IPS-18a (cell line): ENCODE results near the gene FBRS.

ENCODE experiments used
- H3K27ac ChIP-seq: one replicate; pipeline ENCODE4 v1.5.1; 2013; ENCODE audit warnings: low read length
- H3K27me3 ChIP-seq: one replicate; pipeline ENCODE4 v1.6.1; 2013; ENCODE audit warnings: mild to moderate bottlenecking, low read length; ENCODE audit not compliant: control insufficient read depth, insufficient read depth
- H3K36me3 ChIP-seq: one replicate; pipeline ENCODE4 v1.6.1; 2013; ENCODE audit warnings: low read depth, low read length; ENCODE audit not compliant: control insufficient read depth
- H3K4me1 ChIP-seq: one replicate; pipeline ENCODE4 v1.6.1; 2013; ENCODE audit warnings: low read depth, low read length; ENCODE audit not compliant: control insufficient read depth
- H3K4me3 ChIP-seq: one replicate; pipeline ENCODE4 v1.5.1; 2013; ENCODE audit warnings: low read length
- H3K9ac ChIP-seq: one replicate; pipeline ENCODE4 v1.6.1; 2013; ENCODE audit warnings: mild to moderate bottlenecking, low read length, moderate library complexity
- H3K9me3 ChIP-seq: one replicate; pipeline ENCODE4 v1.6.1; 2013; ENCODE audit warnings: low read depth, low read length; ENCODE audit not compliant: control insufficient read depth

Gene FBRS

GRCh38 chr16:30649725-30650368 is 8.4 kb upstream of the FBRS start:
- H3K4me3 ChIP-seq = peak overlapping the region; percentile 34
- no peaks in the 10 kb centered on the region for H3K9me3 ChIP-seq
- peaks cover 17% of the 10 kb centered on the region for H3K27me3 ChIP-seq
- peak overlapping the region; percentile 72 for H3K27ac ChIP-seq
- H3K4me1 ChIP-seq = peaks cover 8% of the 10 kb centered on the region
- peak overlapping the region; percentile 38 for H3K9ac ChIP-seq
- H3K36me3 ChIP-seq = no peaks in the 10 kb centered on the region

DNA sequence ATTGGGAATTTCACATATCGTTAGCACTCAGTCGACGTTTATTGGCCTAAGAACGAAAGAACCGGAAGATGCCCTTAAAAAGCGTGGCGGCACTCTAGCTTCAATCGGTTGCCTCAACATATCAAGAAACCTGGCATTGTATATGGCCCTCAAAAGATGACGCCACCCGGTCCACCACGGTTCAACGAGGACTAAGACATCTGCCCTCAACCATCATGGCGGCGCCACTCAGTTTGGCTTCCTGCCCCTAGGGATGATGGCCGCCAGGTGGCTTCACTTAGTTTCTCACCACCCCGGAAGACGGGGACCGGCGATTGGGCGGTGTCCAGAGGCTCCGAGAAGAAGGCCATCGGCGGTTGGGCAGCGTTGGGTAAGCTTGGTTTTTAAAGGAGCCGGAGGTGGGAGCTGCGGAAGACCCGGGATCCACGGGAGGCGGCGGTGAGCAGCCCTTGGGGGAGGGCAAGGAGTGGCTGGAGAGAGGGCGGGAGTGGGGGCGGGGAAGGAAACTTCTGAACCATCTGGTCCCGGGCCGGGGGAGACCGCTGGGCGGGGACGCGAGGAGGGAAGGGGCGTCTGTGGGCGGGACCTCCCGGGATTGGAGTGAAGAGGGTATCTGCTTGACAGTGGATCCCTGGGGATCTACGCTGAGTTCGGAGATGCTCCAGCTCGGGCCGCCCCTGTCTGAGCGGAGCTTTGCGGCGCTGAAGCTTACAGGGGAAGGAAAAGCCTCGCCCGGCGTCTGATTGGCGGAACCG is 7.7 kb upstream of the FBRS start, which contains the start of gene PRR14:
Gene PRR14, plus strand, starts transcription at position 592 of the 755 bp plus-strand sequence. CDS start 686 bp downstream, outside the sequence.
- no peaks in the 10 kb centered on the region for H3K9me3 ChIP-seq
- peak within 1 kb of the TSS; percentile 77 for H3K4me3 ChIP-seq
- H3K27me3 ChIP-seq = peaks cover 17% of the 10 kb centered on the region
- H3K27ac ChIP-seq = peak within 1 kb of the TSS; percentile 72
- no peaks in the 10 kb centered on the region for H3K36me3 ChIP-seq
- peaks cover 8% of the 10 kb centered on the region for H3K4me1 ChIP-seq
- H3K9ac ChIP-seq = peak within 1 kb of the TSS; percentile 66

- peaks cover 17% of the 10 kb centered on the region for H3K27me3 ChIP-seq
- no peak overlapping the region for H3K27ac ChIP-seq
- no peaks in the 10 kb centered on the region for H3K36me3 ChIP-seq
- no peaks in the 10 kb centered on the region for H3K9me3 ChIP-seq
- peaks cover 8% of the 10 kb centered on the region for H3K4me1 ChIP-seq
- peak overlapping the region; percentile 77 for H3K4me3 ChIP-seq
- peak overlapping the region; percentile 66 for H3K9ac ChIP-seq
Measured at GRCh38 chr16:30651124-30652004, 6.9 kb upstream of the FBRS start.

DNA sequence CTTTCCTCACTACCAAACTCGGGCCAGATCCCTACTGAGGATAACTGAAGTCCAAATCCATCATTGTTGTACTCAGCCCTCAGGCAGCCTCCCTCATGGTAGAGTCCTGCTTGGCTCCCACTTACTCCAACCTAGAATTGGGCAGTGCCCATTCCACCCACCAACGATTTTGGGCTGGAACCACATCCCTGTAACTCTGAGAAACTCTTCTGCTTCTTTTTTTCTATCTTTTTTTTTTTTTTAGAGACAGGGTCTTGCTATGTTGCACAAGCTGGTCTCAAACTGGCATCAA is 6.3 kb upstream of the FBRS start:
- H3K4me3 ChIP-seq = peak overlapping the region; percentile 77
- no peaks in the 10 kb centered on the region for H3K9me3 ChIP-seq
- peaks cover 8% of the 10 kb centered on the region for H3K4me1 ChIP-seq
- no peaks in the 10 kb centered on the region for H3K36me3 ChIP-seq
- no peak overlapping the region for H3K27ac ChIP-seq
- no peak overlapping the region for H3K9ac ChIP-seq
- H3K27me3 ChIP-seq = peaks cover 18% of the 10 kb centered on the region

DNA sequence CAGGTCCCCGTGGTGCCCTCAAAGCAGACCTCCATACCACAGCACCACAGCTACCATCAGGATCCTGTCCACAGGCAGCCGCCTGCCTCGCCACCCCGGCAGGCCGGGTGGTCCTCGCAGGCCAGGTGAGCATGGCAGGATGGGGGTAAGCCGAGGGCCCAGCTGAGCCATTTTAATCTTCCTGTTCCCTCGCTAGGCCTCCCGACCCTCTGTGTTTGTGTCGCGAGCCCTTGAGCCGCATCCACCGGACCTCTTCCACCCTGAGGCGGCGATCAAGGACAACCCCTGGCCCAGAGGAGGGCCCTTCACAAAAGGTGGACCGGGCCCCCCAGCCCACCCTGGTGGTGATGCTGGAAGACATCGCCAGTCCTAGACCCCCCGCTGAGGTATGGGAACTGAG is 5.5 kb upstream of the FBRS start:
- H3K4me3 ChIP-seq = no peak overlapping the region
- no peak overlapping the region for H3K9ac ChIP-seq
- H3K9me3 ChIP-seq = no peaks in the 10 kb centered on the region
- H3K4me1 ChIP-seq = peaks cover 8% of the 10 kb centered on the region
- H3K27me3 ChIP-seq = peaks cover 21% of the 10 kb centered on the region
- H3K27ac ChIP-seq = no peak overlapping the region
- no peaks in the 10 kb centered on the region for H3K36me3 ChIP-seq

DNA sequence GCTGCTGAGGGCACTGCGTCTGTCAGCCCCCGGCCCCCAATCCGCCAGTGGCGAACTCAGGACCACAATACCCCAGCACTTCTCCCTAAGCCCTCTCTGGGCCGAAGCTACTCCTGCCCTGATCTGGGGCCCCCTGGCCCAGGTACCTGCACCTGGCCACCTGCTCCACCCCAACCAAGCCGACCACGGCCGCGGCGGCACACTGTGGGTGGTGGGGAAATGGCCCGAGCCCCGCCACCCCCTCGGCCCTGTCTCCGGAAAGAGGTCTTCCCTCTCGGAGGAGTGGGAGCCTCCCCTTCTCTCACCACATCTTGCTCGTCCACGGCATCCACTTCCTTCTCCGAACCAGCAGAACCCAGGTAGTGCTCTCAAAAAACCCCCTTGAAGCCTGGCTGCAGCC is 3.4 kb upstream of the FBRS start:
- Histone ChIP-seq H3K4me1 (peaks cover 8% of the 10 kb centered on the region), H3K27me3 (peaks cover 23% of the 10 kb centered on the region), H3K4me3 (no peak overlapping the region), H3K9ac (no peak overlapping the region), H3K36me3 (no peaks in the 10 kb centered on the region), H3K9me3 (no peaks in the 10 kb centered on the region), H3K27ac (no peak overlapping the region)

DNA sequence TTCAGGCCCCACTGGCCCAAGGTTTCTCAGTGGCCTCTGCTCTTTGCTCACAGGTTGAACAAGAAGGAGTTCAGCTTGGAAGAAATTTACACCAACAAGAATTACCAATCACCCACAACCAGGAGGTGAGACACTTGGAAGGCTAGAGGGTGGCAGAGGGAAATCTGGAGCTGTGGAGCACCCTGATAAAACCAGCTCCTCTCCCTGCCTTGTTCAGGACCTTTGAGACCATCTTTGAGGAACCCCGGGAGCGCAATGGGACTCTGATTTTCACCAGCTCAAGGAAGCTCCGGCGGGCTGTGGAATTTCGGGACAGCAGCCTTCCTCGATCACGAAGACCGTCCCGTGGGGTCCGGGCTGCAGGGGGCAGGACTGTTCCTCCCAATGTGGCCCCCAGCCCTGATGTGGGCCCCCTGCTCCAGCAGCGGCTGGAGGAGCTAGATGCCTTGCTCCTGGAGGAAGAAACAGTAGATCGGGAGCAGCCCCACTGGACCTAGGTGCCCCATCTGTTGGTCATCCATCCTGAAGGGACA is 2.4 kb upstream of the FBRS start:
- no peak overlapping the region for H3K9ac ChIP-seq
- peaks cover 34% of the 10 kb centered on the region for H3K27me3 ChIP-seq
- H3K4me3 ChIP-seq = no peak overlapping the region
- no peaks in the 10 kb centered on the region for H3K9me3 ChIP-seq
- H3K27ac ChIP-seq = no peak overlapping the region
- no peaks in the 10 kb centered on the region for H3K36me3 ChIP-seq
- H3K4me1 ChIP-seq = peaks cover 3% of the 10 kb centered on the region

DNA sequence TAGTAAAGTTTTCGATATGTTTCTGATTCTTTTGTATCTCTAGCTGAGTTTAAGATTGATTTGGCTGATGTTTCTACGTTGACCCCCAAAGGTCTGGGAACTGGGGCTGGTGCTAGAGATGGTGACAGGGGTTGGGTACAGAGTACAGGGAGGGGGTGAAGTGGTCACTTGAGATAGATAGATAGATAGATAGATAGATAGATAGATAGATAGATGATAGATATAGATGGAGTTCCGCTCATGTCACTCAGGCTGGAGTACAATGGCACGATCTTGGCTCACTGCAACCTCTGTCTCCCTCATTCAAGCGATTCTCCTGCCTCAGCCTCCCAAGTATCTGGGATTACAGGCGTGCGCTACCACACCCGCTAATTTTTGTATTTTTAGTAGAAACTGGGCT is 1.8 kb upstream of the FBRS start:
- H3K4me3 ChIP-seq = no peak overlapping the region
- no peak overlapping the region for H3K9ac ChIP-seq
- peaks cover 3% of the 10 kb centered on the region for H3K4me1 ChIP-seq
- H3K27ac ChIP-seq = no peak overlapping the region
- peaks cover 39% of the 10 kb centered on the region for H3K27me3 ChIP-seq
- no peaks in the 10 kb centered on the region for H3K9me3 ChIP-seq
- H3K36me3 ChIP-seq = peaks cover 1% of the 10 kb centered on the region

DNA sequence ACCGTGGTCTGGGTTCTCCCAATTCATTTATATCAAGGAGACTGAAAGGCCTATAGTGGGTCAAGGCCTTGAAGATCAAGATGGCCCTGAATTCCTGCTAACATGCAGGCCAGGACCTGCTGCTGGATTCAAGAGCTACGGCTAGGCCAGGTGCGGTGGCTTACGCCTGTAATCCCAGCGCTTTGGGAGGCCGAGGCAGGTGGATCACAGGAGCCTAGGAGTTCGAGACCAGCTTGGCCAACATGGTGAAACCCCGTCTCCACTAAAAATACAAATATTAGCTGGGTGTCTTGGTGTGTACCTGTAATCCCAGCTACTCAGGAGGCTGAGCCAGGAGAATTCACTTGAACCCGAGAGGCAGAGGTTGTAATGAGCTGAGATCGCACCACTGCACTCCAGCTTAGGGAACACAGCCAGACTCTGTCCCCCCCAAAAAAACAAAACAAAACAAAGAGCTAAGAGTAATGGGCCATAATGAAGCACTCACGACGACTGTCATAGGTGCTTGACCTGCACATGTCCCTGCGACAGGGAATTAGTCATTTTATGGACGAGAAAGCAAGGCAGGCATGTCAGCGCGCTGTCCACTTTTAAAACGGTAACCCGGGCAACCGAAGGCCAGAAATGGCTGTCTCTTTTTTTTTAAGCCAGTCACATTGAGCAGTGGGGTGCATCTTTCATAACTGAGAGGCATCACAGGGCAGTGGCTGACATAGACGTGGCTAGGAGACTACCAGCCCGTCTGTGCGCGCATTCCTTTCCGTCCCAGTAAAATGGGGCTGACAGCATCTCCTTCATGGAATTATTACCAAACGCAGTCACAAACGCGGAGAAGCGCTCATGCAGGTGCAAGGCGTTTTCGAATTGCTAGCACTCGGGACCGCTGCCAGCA is 1.0 kb upstream of the FBRS start:
- H3K9me3 ChIP-seq = no peaks in the 10 kb centered on the region
- H3K9ac ChIP-seq = no peak overlapping the region
- H3K27me3 ChIP-seq = peaks cover 41% of the 10 kb centered on the region
- peaks cover 4% of the 10 kb centered on the region for H3K36me3 ChIP-seq
- no peaks in the 10 kb centered on the region for H3K4me1 ChIP-seq
- H3K27ac ChIP-seq = no peak overlapping the region
- H3K4me3 ChIP-seq = peak overlapping the region; percentile 96

DNA sequence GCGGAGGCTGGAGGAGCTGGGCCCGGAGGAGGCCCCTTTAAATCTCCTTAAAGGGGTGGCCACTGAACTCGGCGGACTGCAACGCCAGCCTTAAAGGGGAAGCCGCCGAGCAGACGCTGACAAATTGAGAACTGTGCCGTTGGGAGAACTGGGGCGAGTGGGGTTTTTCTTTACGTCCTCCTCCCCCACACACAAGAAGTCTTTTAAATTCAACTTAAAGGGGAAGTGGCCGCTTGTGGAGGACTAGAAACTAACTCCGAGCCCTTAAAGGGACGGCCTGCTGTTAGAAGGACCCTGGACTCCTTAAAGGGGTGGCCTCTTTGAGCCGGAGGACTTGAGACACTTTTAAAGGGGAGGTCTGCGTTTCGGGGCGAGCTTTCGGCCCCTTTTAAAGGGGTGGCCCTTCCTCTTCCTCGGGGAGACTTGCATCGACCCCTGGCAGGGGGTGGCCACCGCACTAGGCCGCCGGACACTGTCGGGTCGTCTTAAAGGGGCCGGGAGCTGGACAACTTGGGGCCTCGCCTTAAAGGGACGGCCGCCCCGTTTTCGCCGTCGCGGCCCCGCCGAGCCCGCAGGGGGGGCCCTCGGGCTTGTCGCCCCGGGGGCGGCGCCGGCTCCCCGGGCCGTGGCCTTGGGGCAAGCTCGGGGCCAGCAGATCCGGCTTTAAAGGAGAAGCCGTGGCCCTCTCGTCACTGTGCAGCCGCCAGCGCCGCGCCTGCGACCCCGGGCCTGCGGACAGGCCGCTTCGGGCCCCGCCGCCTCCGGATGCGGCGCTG is 688 bp downstream of the FBRS start:
- H3K9ac ChIP-seq = peak overlapping the region; percentile 79
- no peaks in the 10 kb centered on the region for H3K4me1 ChIP-seq
- peak overlapping the region; percentile 96 for H3K4me3 ChIP-seq
- H3K27me3 ChIP-seq = peaks cover 42% of the 10 kb centered on the region
- H3K36me3 ChIP-seq = peaks cover 9% of the 10 kb centered on the region
- H3K27ac ChIP-seq = peak overlapping the region; percentile 95
- H3K9me3 ChIP-seq = no peaks in the 10 kb centered on the region
